OCI-LY1 (cell line): Measurements from ENCODE around the gene OXLD1.

Experiments
- H2AFZ ChIP-seq: fragments of 200-600 bp; sonication (generic), shearing (Covaris generic); 2 replicates; pipeline ENCODE4 v1.6.0; 2014; ENCODE audit warnings: antibody characterized with exemption, mild to moderate bottlenecking, low read length
- H3F3A ChIP-seq: fragments of 200-600 bp; sonication (generic), shearing (Covaris generic); 2 replicates; pipeline ENCODE4 v1.6.0; 2014; ENCODE audit warnings: mild to moderate bottlenecking, antibody characterized with exemption, low read length, moderate library complexity; ENCODE audit not compliant: insufficient read depth
- H3K27ac ChIP-seq: fragments of 200-600 bp; sonication (generic); 2 replicates; pipeline ENCODE4 v1.5.1; 2014; ENCODE audit warnings: low read length, mixed run types, mild to moderate bottlenecking, low read depth; ENCODE audit not compliant: poor library complexity, severe bottlenecking
- H3K27me3 ChIP-seq: fragments of 200-600 bp; sonication (generic); 2 replicates; pipeline ENCODE4 v1.6.0; 2014; ENCODE audit warnings: antibody characterized with exemption, mild to moderate bottlenecking, low read length, moderate library complexity; ENCODE audit not compliant: insufficient read depth
- H3K36me3 ChIP-seq: fragments of 200-600 bp; sonication (generic); 2 replicates; pipeline ENCODE4 v1.6.1; 2014; ENCODE audit warnings: mild to moderate bottlenecking, antibody characterized with exemption, low read length, moderate library complexity, mixed read lengths; ENCODE audit not compliant: insufficient read depth
- H3K4me1 ChIP-seq: fragments of 200-600 bp; sonication (generic); 2 replicates; pipeline ENCODE4 v1.5.1; 2014; ENCODE audit warnings: mild to moderate bottlenecking, low read length, moderate library complexity; ENCODE audit not compliant: insufficient read depth, severe bottlenecking
- H3K4me2 ChIP-seq: fragments of 200-600 bp; sonication (generic), shearing (Covaris generic); 2 replicates; pipeline ENCODE4 v1.6.1; 2014; ENCODE audit warnings: low read length
- H3K4me3 ChIP-seq: fragments of 200-600 bp; sonication (generic); 2 replicates; pipeline ENCODE4 v1.5.1; 2014; ENCODE audit warnings: low read length, low read depth, mild to moderate bottlenecking, mixed read lengths; ENCODE audit not compliant: poor library complexity, severe bottlenecking
- H3K79me2 ChIP-seq: fragments of 200-600 bp; shearing (Covaris generic); 2 replicates; pipeline ENCODE4 v1.6.1; 2016; ENCODE audit warnings: mixed run types, low read length, mixed read lengths; ENCODE audit not compliant: insufficient read depth
- H3K9ac ChIP-seq: fragments of 200-600 bp; sonication (generic), shearing (Covaris generic); 2 replicates; pipeline ENCODE4 v1.6.1; 2014; ENCODE audit warnings: mild to moderate bottlenecking, low read length, mixed read lengths
- H3K9me2 ChIP-seq: fragments of 200-600 bp; sonication (generic), shearing (Covaris generic); 2 replicates; pipeline ENCODE4 v1.6.1; 2014; ENCODE audit warnings: low read depth, mild to moderate bottlenecking, low read length, mixed read lengths
- H3K9me3 ChIP-seq: fragments of 200-600 bp; shearing (Covaris generic); 2 replicates; pipeline ENCODE4 v1.6.1; 2014; ENCODE audit warnings: low read length, mixed read lengths
- H4K20me1 ChIP-seq: fragments of 200-600 bp; sonication (generic), shearing (Covaris generic); 2 replicates; pipeline ENCODE4 v1.6.0; 2016; ENCODE audit warnings: mild to moderate bottlenecking, low read length; ENCODE audit not compliant: insufficient read depth
- EZH2 ChIP-seq: fragments of 200-600 bp; sonication (generic), shearing (Covaris generic); IDR thresholded peaks from 2 replicates; pipeline ENCODE4 v1.8.0; 2017; ENCODE audit warnings: borderline replicate concordance, mixed run types, mild to moderate bottlenecking, antibody characterized with exemption, low read length, moderate library complexity, mixed read lengths
- TF ChIP-seq, protein P1 (sequence below): fragments of 200-600 bp; sonication (generic), shearing (Covaris generic); IDR thresholded peaks from 2 replicates; pipeline ENCODE4 v1.5.1; 2017; ENCODE audit warnings: mild to moderate bottlenecking, antibody characterized with exemption, low read length, moderate library complexity, mixed read lengths

OXLD1 gene

DNA sequence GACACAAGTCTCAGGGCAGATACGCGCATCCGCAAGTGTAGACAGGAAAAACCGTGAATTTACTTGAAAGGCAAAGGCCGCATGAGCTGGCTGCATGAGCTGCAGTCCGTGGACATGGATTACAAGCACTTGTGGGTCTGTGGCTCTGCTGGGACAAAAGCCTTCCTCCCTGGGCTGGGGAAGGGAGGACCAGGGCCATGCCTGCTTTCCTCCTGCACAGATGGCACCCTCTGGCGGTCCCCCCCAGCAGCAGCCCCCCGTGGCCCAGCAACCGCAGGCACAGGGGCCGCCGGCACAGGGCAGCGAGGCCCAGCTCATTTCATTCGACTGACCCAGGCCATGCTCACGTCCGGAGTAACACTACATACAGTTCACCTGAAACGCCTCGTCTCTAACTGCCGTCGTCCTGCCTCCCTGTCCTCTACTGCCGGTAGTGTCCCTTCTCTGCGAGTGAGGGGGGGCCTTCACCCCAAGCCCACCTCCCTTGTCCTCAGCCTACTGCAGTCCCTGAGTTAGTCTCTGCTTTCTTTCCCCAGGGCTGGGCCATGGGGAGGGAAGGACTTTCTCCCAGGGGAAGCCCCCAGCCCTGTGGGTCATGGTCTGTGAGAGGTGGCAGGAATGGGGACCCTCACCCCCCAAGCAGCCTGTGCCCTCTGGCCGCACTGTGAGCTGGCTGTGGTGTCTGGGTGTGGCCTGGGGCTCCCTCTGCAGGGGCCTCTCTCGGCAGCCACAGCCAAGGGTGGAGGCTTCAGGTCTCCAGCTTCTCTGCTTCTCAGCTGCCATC lies 35.1 kb upstream of the OXLD1 start:
- Histone ChIP-seq H3F3A (no peaks in the 10 kb centered on the region), H3K9me3 (no peaks in the 10 kb centered on the region), H3K79me2 (peaks cover 31% of the 10 kb centered on the region), H3K9me2 (no peaks in the 10 kb centered on the region), H3K36me3 (peaks cover 82% of the 10 kb centered on the region), H3K4me1 (peaks cover 30% of the 10 kb centered on the region), H3K27ac (peak overlapping the region; percentile 5), H3K9ac (peak overlapping the region; percentile 99), H3K4me3 (peak overlapping the region; percentile 95), H3K4me2 (peak overlapping the region; percentile 84), H3K27me3 (no peaks in the 10 kb centered on the region), H2AFZ (no peak overlapping the region), H4K20me1 (no peaks in the 10 kb centered on the region)
- TF ChIP-seq EZH2, result no peak
- TF ChIP-seq, protein P1, sequence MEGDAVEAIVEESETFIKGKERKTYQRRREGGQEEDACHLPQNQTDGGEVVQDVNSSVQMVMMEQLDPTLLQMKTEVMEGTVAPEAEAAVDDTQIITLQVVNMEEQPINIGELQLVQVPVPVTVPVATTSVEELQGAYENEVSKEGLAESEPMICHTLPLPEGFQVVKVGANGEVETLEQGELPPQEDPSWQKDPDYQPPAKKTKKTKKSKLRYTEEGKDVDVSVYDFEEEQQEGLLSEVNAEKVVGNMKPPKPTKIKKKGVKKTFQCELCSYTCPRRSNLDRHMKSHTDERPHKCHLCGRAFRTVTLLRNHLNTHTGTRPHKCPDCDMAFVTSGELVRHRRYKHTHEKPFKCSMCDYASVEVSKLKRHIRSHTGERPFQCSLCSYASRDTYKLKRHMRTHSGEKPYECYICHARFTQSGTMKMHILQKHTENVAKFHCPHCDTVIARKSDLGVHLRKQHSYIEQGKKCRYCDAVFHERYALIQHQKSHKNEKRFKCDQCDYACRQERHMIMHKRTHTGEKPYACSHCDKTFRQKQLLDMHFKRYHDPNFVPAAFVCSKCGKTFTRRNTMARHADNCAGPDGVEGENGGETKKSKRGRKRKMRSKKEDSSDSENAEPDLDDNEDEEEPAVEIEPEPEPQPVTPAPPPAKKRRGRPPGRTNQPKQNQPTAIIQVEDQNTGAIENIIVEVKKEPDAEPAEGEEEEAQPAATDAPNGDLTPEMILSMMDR, result peak; percentile 11; the same call in 1 of the 2 replicates

DNA sequence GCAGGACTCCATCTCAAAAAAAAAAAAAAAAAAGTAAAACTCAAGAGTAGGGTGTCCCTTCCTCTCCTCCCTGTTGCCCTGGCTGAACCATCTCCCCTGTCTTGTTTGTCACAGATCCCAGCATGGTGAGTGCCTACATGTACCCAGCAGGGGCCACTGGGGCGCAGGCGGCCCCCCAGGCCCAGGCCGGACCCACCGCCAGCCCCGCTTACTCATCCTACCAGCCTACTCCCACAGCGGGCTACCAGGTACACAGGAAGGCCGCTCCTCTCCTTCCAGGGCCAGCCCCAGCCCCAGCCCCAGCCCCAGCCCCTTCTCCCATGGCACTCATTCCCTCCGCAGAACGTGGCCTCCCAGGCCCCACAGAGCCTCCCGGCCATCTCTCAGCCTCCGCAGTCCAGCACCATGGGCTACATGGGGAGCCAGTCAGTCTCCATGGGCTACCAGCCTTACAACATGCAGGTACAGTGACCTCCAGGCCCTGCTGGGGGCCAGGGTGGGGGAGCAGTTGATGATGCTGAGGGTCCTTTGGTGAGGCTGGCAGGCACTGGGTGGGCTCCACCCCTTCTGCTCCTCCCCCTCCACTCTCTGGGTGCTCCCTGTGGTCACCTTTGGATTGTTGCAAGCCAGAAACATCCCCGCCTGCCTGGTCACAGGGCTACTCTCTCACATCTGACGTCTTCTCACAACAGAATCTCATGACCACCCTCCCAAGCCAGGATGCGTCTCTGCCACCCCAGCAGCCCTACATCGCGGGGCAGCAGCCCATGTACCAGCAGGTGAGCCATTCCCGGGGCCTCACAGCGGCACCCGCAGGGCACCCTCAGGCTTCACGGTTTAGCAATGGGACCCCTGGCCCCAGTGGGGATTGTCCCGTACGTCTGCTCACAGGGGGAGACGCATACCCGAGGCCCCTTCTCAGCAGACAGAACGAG lies 34.2 kb upstream of the OXLD1 start:
- H4K20me1 ChIP-seq, result no peaks in the 10 kb centered on the region
- no peaks in the 10 kb centered on the region for H3F3A ChIP-seq
- peaks cover 82% of the 10 kb centered on the region for H3K36me3 ChIP-seq

DNA sequence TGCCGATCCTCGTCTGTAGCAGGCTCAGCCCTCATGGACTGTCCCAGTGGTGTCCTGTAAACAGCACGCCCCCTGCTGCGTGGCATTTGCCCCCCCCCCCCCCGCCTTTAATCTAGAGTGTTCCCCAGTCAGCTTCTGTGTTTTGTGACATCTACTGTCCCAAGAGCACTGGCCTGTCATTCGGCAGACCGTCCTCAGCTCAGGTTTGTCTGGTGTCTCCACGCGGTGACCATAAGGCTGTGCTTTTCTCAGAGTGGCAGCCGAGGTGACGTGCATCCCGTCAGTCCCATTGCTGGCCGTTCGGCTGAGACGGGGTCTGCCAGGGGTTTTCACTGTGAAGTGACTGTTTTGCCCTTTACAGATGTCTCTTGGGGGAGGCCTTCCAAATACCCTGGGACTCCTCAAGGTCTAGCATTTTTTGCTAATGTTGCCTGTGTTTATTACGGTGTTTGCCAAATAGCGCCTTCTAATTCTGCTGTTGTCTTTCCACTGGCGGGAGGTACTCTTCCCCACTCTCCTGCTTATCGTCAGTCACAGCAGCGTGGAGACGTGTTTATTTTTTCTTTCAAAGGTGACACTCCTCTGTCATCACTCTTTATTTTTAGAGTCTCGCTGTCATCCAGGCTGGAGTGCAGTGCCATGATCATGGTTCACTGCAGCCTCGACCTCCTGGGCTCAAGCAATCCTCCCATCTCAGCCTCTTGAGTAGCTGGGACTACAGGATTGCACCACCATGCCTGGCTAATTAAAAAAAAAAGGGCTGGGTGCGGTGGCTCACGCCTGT lies 31.0 kb upstream of the OXLD1 start:
- TF ChIP-seq, protein P1, result no peak
- no peak for TF ChIP-seq EZH2
- Histone ChIP-seq H3K9me3 (no peaks in the 10 kb centered on the region), H3K9me2 (no peaks in the 10 kb centered on the region), H3F3A (no peaks in the 10 kb centered on the region), H3K4me1 (peaks cover 20% of the 10 kb centered on the region), H4K20me1 (no peaks in the 10 kb centered on the region), H3K27me3 (no peaks in the 10 kb centered on the region), H3K79me2 (peaks cover 15% of the 10 kb centered on the region), H3K27ac (no peak overlapping the region), H3K9ac (no peak overlapping the region), H3K36me3 (peaks cover 90% of the 10 kb centered on the region), H3K4me3 (no peak overlapping the region), H2AFZ (no peak overlapping the region), H3K4me2 (no peak overlapping the region)

More for the DNA sequence above, 34.2 kb upstream of the OXLD1 start:
- H3K9ac ChIP-seq, result peak overlapping the region; percentile 99; the same call in 1 of the 2 replicates
- H3K4me1 ChIP-seq, result peaks cover 30% of the 10 kb centered on the region
- peak overlapping the region; percentile 84 for H3K4me2 ChIP-seq
- H3K4me3 ChIP-seq, result peak overlapping the region; percentile 95
- H3K27me3 ChIP-seq, result no peaks in the 10 kb centered on the region
- no peak overlapping the region for H2AFZ ChIP-seq
- no peak overlapping the region for H3K27ac ChIP-seq
- peaks cover 31% of the 10 kb centered on the region for H3K79me2 ChIP-seq
- TF ChIP-seq, protein P1, result no peak
- no peak for TF ChIP-seq EZH2
- H3K9me2 ChIP-seq, result no peaks in the 10 kb centered on the region
- no peaks in the 10 kb centered on the region for H3K9me3 ChIP-seq
